ENCODE data around the gene DOCK3. TPM values are rescaled to one million over a fixed set of nuclear protein-coding genes. Genes with fewer than 3 reads are reported as not detected.
"Not testable (repeated sequence)": the region's sequence is repeated elsewhere in the genome, so short reads cannot be mapped to it uniquely, and the experiment has no call there.

DOCK3 gene
- total RNA-seq, 1 experiment from 2014 or later: 5.6 TPM

DNA sequence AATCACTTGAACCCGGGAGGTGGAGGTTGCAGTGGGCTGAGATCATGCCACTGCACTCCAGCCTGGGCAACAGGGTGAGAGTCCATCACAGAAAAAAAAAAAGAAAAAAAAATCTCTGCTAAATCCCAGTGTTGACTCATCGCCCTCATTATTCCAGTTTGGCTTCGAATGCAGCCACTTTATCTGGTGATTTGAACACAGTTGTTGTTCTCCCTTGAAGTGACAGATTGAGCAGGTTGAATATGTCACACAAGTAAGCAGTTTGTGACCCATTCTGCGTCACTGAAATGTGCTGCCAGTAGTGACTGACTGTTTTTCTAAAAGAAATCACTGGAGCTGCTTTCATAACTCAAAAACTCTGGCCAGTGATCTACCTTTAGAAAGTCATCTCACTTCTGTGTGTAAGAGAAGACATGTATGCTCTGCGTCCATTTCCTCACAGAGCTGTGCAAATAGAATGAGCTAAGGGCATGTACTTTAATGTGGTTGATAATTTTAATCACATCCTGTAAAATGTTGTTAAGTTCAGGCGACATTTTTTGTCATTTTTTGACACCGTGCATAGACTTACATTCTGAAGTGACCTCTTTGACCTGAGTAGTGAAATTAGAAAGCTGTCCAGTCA lies 12.5 kb downstream of the DOCK3 start (continued):
- TF ChIP-seq ZNF263 (CRISPR knock-in tag; IDR thresholded peaks at IDR 0.05; ENCODE audit: low read depth) (no peak), NFE2L1 (CRISPR knock-in tag; IDR thresholded peaks at IDR 0.05) (no peak), GABPB1 (CRISPR knock-in tag; IDR thresholded peaks at IDR 0.05) (no peak)
- TF ChIP-seq, protein P1, sequence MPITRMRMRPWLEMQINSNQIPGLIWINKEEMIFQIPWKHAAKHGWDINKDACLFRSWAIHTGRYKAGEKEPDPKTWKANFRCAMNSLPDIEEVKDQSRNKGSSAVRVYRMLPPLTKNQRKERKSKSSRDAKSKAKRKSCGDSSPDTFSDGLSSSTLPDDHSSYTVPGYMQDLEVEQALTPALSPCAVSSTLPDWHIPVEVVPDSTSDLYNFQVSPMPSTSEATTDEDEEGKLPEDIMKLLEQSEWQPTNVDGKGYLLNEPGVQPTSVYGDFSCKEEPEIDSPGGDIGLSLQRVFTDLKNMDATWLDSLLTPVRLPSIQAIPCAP (CRISPR knock-in tag; IDR thresholded peaks at IDR 0.05): no peak

DNA sequence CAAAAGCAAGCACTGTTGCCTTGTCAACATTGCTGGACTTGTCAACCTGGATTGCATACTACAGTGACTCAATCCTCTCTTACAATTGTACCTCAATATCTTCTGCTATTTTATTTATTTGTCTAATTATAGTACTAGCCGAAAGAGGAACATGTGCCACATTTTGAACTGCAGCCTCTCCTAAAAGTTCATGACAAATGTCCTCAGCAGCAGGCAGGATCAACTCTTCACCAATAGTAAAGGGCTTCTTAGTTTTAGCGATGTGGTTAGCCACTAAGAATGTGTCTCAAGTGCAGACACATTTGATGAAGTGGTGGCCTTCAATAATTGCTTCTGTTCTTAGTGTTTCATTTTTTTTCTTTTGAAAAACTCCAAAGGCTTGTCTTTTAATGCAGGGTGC lies 13.2 kb downstream of the DOCK3 start:
- no peak for TF ChIP-seq ZNF416 (CRISPR knock-in tag; IDR thresholded peaks at IDR 0.05)
- TF ChIP-seq E2F5 (CRISPR knock-in tag; IDR thresholded peaks at IDR 0.05): no peak
- no peak for TF ChIP-seq PRRX2 (CRISPR knock-in tag; IDR thresholded peaks at IDR 0.05)
- TF ChIP-seq ZNF232 (CRISPR knock-in tag; IDR thresholded peaks at IDR 0.05): no peak
- TF ChIP-seq MLX (CRISPR knock-in tag; IDR thresholded peaks at IDR 0.05): no peak
- no peak for TF ChIP-seq SOX15 (CRISPR knock-in tag; IDR thresholded peaks at IDR 0.05)
- no peak for TF ChIP-seq FOXP4 (CRISPR knock-in tag; IDR thresholded peaks at IDR 0.05)
- TF ChIP-seq ZNF317 (CRISPR knock-in tag; IDR thresholded peaks at IDR 0.05; ENCODE audit: borderline replicate concordance, low read depth): no peak
- TF ChIP-seq TCF7 (CRISPR knock-in tag; IDR thresholded peaks at IDR 0.05; ENCODE audit: low read depth): no peak
- TF ChIP-seq NR3C1 (CRISPR knock-in tag; conservative IDR thresholded peaks at IDR 0.05; ENCODE audit: low read depth): no peak
- TF ChIP-seq, protein P2, sequence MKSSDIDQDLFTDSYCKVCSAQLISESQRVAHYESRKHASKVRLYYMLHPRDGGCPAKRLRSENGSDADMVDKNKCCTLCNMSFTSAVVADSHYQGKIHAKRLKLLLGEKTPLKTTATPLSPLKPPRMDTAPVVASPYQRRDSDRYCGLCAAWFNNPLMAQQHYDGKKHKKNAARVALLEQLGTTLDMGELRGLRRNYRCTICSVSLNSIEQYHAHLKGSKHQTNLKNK (CRISPR knock-in tag; IDR thresholded peaks at IDR 0.05): no peak
- TF ChIP-seq RELA (CRISPR knock-in tag; IDR thresholded peaks at IDR 0.05; ENCODE audit: borderline replicate concordance): no peak
- no peak for TF ChIP-seq CREM (CRISPR knock-in tag; IDR thresholded peaks at IDR 0.05)
- no peak for TF ChIP-seq KAT7 (CRISPR knock-in tag; IDR thresholded peaks at IDR 0.05; ENCODE audit: borderline replicate concordance)
- TF ChIP-seq RORB (CRISPR knock-in tag; IDR thresholded peaks at IDR 0.05): no peak
- TF ChIP-seq NR1H2 (CRISPR knock-in tag; IDR thresholded peaks at IDR 0.05): no peak
- TF ChIP-seq ZNF423 (CRISPR knock-in tag; IDR thresholded peaks at IDR 0.05): no peak
- no peak for TF ChIP-seq GABPB1 (CRISPR knock-in tag; IDR thresholded peaks at IDR 0.05)
- POLR2A ChIA-PET: no interaction called here
- CTCF ChIA-PET: interaction anchor here (1.1 to 1.7 kb wide), 2 partner anchors 12 to 72 kb away, joined by 4 to 7 read pairs; partner anchors contain the start of gene MAPKAPK3
- Mint-ChIP-seq H3K4me3 (no peak overlapping the region), H3K4me1 (peaks cover 24% of the 10 kb centered on the region), H3K36me3 (peaks cover 5% of the 10 kb centered on the region; the same call in 1 of the 2 replicates), H3K27ac (no peak overlapping the region), H3K9me3 (peaks cover 5% of the 10 kb centered on the region), H3K27me3 (ENCODE audit: low read depth) (no peaks in the 10 kb centered on the region)
- DNase-seq (ENCODE audit: low spot score) (no peak), ATAC-seq (no peak)

DNA sequence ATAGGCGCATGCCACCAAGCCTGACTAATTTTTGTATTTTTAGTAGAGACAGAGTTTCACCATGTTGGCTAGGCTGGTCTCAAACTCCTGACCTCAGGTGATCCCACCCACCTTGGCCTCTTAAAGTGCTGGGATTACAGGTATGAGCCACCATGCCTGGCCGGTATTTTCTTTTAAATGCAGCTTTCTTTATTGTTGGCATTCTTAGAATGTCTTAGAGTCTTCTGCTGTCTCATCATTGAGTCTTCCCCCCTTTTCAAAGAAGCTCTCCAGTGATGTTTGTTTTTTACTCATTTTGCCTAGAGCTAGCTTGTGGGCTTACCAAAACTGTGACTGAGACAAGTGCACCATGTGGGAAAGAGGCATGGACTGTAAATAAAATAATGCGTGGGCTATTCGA lies 13.9 kb downstream of the DOCK3 start:
- not testable (repeated sequence) for DNase-seq (ENCODE audit: low spot score); H3K9me3 Mint-ChIP-seq
- CTCF ChIA-PET: interaction anchor here (0.6 to 1.7 kb wide), 6 partner anchors 10 to 283 kb away, joined by 3 to 7 read pairs (median 3); partner anchors contain the start of gene MAPKAPK3

More for the DNA sequence above, 13.9 kb downstream of the DOCK3 start:
- not testable (repeated sequence) for H3K36me3 Mint-ChIP-seq; H3K4me3 Mint-ChIP-seq; H3K27me3 Mint-ChIP-seq (ENCODE audit: low read depth)
- Mint-ChIP-seq H3K4me1 (peaks cover 24% of the 10 kb centered on the region), H3K27ac (peak overlapping the region; percentile 91; the same call in 1 of the 2 replicates)
- POLR2A ChIA-PET: interaction anchor here (0.8 kb wide), 1 partner anchor 30 kb away, joined by 7 read pairs; no protein-coding TSS in a partner anchor
- ATAC-seq: peak; percentile 75

Measured in WTC11 (cell line).